OCI-LY3 (cell line): Measurements from ENCODE around the gene PLEKHA6.

ENCODE experiments used
- EZH2phosphoT487 ChIP-seq: fragments of 200-600 bp; shearing (Covaris generic); IDR thresholded peaks from 2 replicates; pipeline ENCODE4 v1.6.1; 2018; ENCODE audit warnings: antibody characterized with exemption, mixed run types, low read depth
- TF ChIP-seq, protein P1 (sequence below): fragments of 200-600, 300-600 bp; sonication (generic); IDR thresholded peaks from 2 replicates; pipeline ENCODE4 v1.5.1; 2014; ENCODE audit warnings: antibody characterized with exemption, low read length, low read depth

DNA sequence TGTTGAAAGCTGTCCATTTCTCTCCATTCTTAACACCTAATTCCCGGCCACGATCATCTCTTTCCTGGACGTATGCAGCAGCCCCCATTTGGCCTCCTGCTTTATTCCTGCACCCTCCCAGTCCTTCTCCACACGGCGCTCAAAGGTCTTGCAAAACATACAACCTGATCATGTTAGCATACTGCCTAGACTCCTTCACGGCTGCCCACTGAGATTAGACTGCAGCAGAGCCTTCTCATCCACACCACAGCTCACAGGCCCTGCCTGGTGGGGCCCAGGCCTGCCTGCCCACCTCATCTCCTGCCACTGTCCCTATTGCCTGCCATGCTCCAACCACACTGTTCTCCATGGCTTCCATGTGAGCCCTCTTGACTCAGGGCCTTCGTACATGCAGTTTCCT, 148.7 kb downstream of the PLEKHA6 start:
- TF ChIP-seq, protein P1, sequence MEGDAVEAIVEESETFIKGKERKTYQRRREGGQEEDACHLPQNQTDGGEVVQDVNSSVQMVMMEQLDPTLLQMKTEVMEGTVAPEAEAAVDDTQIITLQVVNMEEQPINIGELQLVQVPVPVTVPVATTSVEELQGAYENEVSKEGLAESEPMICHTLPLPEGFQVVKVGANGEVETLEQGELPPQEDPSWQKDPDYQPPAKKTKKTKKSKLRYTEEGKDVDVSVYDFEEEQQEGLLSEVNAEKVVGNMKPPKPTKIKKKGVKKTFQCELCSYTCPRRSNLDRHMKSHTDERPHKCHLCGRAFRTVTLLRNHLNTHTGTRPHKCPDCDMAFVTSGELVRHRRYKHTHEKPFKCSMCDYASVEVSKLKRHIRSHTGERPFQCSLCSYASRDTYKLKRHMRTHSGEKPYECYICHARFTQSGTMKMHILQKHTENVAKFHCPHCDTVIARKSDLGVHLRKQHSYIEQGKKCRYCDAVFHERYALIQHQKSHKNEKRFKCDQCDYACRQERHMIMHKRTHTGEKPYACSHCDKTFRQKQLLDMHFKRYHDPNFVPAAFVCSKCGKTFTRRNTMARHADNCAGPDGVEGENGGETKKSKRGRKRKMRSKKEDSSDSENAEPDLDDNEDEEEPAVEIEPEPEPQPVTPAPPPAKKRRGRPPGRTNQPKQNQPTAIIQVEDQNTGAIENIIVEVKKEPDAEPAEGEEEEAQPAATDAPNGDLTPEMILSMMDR, result no peak
- TF ChIP-seq EZH2phosphoT487, result no peak
